AG09309 (cell line): ENCODE results near the gene VENTX.

ENCODE experiments used
- DNase-seq: peaks from one replicate; pipeline ENCODE4 v3.0.0-alpha.2; 2010; ENCODE audit warnings: low read depth
- H3K4me3 ChIP-seq: 2 replicates; pipeline ENCODE4 v1.5.1; 2011; ENCODE audit warnings: mild to moderate bottlenecking, low read depth, low read length, moderate library complexity; ENCODE audit not compliant: control insufficient read depth
- CTCF ChIP-seq: IDR thresholded peaks from 2 replicates; pipeline ENCODE4 v1.5.1; 2011; ENCODE audit warnings: mild to moderate bottlenecking, low read depth, low read length, inconsistent platforms; ENCODE audit not compliant: insufficient read depth, control insufficient read depth; ENCODE audit errors: missing control alignments

The VENTX gene

GRCh38 chr10:133249975-133250754 is 12.5 kb downstream of the VENTX start:
- DNase-seq, result no peak
- TF ChIP-seq CTCF, result no peak
- H3K4me3 ChIP-seq, result no peak overlapping the region

- no peak for DNase-seq
- no peak overlapping the region for H3K4me3 ChIP-seq
- no peak for TF ChIP-seq CTCF
Measured at GRCh38 chr10:133251388-133252222, 13.9 kb downstream of the VENTX start.

- no peak overlapping the region for H3K4me3 ChIP-seq
- DNase-seq, result no peak
- no peak for TF ChIP-seq CTCF
Measured at GRCh38 chr10:133252223-133252552, 14.5 kb downstream of the VENTX start.

GRCh38 chr10:133253361-133253955 is 15.8 kb downstream of the VENTX start:
- H3K4me3 ChIP-seq, result no peak overlapping the region
- TF ChIP-seq CTCF, result no peak
- DNase-seq, result no peak

- no peak overlapping the region for H3K4me3 ChIP-seq
- no peak for DNase-seq
- TF ChIP-seq CTCF, result no peak
Measured at GRCh38 chr10:133254421-133255120, 16.9 kb downstream of the VENTX start.

- H3K4me3 ChIP-seq, result no peak overlapping the region
- DNase-seq, result no peak
- TF ChIP-seq CTCF, result no peak
Measured at GRCh38 chr10:133255323-133255722, 17.7 kb downstream of the VENTX start.
